ENCODE results near the gene ADAM10. TPM values are rescaled to one million over a fixed set of nuclear protein-coding genes. Genes with fewer than 3 reads are reported as not detected.

ADAM10 gene
- total and polyA plus RNA-seq, 2 of the 4 experiments (the other 2 are of a cell fraction): 110 to 185 TPM

- Histone ChIP-seq H2AK9ac (replicated peaks; ENCODE audit: low read depth, low read length, poor library complexity) (no peak overlapping the region), H3K79me1 (ENCODE audit: low read depth in 1 of 2, low read length in 2 of 2) (peaks cover 32 to 52% of the 10 kb centered on the region in 2 experiments), H2BK15ac (ENCODE audit: low read depth, low read length) (no peak overlapping the region), H2BK120ac (ENCODE audit: low read depth, low read length) (no peak overlapping the region), H3K9me3 (ENCODE audit: control insufficient read depth, insufficient read depth, low read length) (no peaks in the 10 kb centered on the region), H4K20me1 (ENCODE audit: insufficient read depth, low read length) (peaks cover 30% of the 10 kb centered on the region; the same call in 1 of the 2 replicates), H3K14ac (replicated peaks; ENCODE audit: low read depth, low read length) (0 out of 2 replicates have a peak overlapping the region, but pooled peaks have one; percentile 4), H3K27ac (ENCODE audit: insufficient read depth, low read length) (no peak overlapping the region), H2AFZ (replicated peaks; ENCODE audit: low read length, poor library complexity) (no peak overlapping the region), H3K56ac (ENCODE audit: extremely low read depth, insufficient read depth, low read length) (no peak overlapping the region), H3K4ac (ENCODE audit: low read depth, low read length) (no peak overlapping the region), H3K27me3 (ENCODE audit: control insufficient read depth, insufficient read depth, low read length) (no peaks in the 10 kb centered on the region), H4K8ac (ENCODE audit: low read depth in 2 of 2, low read length in 2 of 2) (no peak overlapping the region), H3K9ac (ENCODE audit: low read depth, low read length) (no peak overlapping the region), H3K18ac (ENCODE audit: low read depth, low read length) (no peak overlapping the region), H4K5ac (ENCODE audit: low read depth, low read length) (no peak overlapping the region), H3K4me3 (ENCODE audit: insufficient read depth, low read depth, low read length) (no peak overlapping the region), H3K4me2 (ENCODE audit: low read depth, low read length) (no peak overlapping the region), H3K23ac (ENCODE audit: low read depth, low read length) (no peak overlapping the region), H3K9me1 (ENCODE audit: insufficient read depth, low read length) (peaks cover 7% of the 10 kb centered on the region; the same call in 1 of the 2 replicates), H2BK5ac (ENCODE audit: low read depth, low read length, poor library complexity, severe bottlenecking) (no peak overlapping the region), H3K4me1 (ENCODE audit: control insufficient read depth, insufficient read depth, low read length) (peaks cover 9% of the 10 kb centered on the region), H2AK5ac (ENCODE audit: low read depth, low read length) (no peak overlapping the region), H4K91ac (ENCODE audit: insufficient read depth, low read depth, low read length) (no peak overlapping the region), H3K36me3 (ENCODE audit: control insufficient read depth, insufficient read depth, low read length) (peaks cover 2% of the 10 kb centered on the region), H2BK20ac (ENCODE audit: low read depth, low read length) (no peak overlapping the region)
- in situ Hi-C loops (cut with MboI; ENCODE audit: low sequenced_read_pairs) (no loop called here), dilution Hi-C loops (cut with HindIII; ENCODE audit: low sequenced_read_pairs, unreplicated experiment) (no loop called here), intact Hi-C loops (cut with micrococcal nuclease) (no loop called here)
- DNase-seq (no peak), ATAC-seq (ENCODE audit: low read depth) (no peak)
- TF ChIP-seq POLR2A (IDR thresholded peaks at IDR 0.05; ENCODE audit: low read depth, low read length) (no peak), BHLHE40 (IDR thresholded peaks at IDR 0.05; ENCODE audit: low read depth, low read length) (no peak), RCOR1 (IDR thresholded peaks at IDR 0.05; ENCODE audit: insufficient replicate concordance, low read length) (no peak), FOS (IDR thresholded peaks at IDR 0.05; ENCODE audit: low read depth, low read length) (no peak), SMC3 (IDR thresholded peaks at IDR 0.05; ENCODE audit: low read depth, low read length) (no peak), MXI1 (IDR thresholded peaks at IDR 0.05; ENCODE audit: borderline replicate concordance, low read depth, low read length) (no peak), CHD1 (IDR thresholded peaks at IDR 0.05; ENCODE audit: low read depth, low read length) (no peak), MAZ (IDR thresholded peaks at IDR 0.05; ENCODE audit: borderline replicate concordance, low read depth, low read length) (no peak)
- no TSS peak for BruUV-seq (replicated peaks)
- CTCF ChIA-PET: no interaction called here
- POLR2A ChIA-PET (ENCODE audit: unreplicated experiment): no interaction called here
- WGBS, 2 experiments (ENCODE audit: extremely low coverage in 2 of 2, insufficient read length in 1 of 2): no CpG with 5 or more reads among the region's 3 CpGs
Measured at GRCh38 chr15:58684036-58684710, 65.3 kb downstream of the ADAM10 start.
